Kidney tubule cell (primary cell): ENCODE results near the gene ATG7.
"Not testable (repeated sequence)": the region's sequence is repeated elsewhere in the genome, so short reads cannot be mapped to it uniquely, and the experiment has no call there.

Experiments used
- DNase-seq: peaks from one replicate; pipeline ENCODE4 v3.0.0-alpha.2; 2018; ENCODE audit warnings: low spot score

Gene ATG7

GRCh38 chr3:11567516-11568467 is 295.6 kb downstream of the ATG7 start:
- peak; percentile 19 for DNase-seq

- peak; percentile 67 for DNase-seq
Observed at GRCh38 chr3:11568503-11569155, 296.4 kb downstream of the ATG7 start.

- no peak for DNase-seq
Observed at GRCh38 chr3:11569156-11569741, 297.1 kb downstream of the ATG7 start.

- DNase-seq, result no peak
Observed at GRCh38 chr3:11570251-11570650, 298.1 kb downstream of the ATG7 start.

- no peak for DNase-seq
Observed at GRCh38 chr3:11570789-11571495, 298.7 kb downstream of the ATG7 start.

GRCh38 chr3:11572660-11573059 is 300.5 kb downstream of the ATG7 start:
- DNase-seq, result not testable (repeated sequence)

- DNase-seq, result no peak
Observed at GRCh38 chr3:11574981-11575669, 302.9 kb downstream of the ATG7 start.

- DNase-seq, result no peak
Observed at GRCh38 chr3:11575677-11576076, 303.5 kb downstream of the ATG7 start.

- no peak for DNase-seq
Observed at GRCh38 chr3:11576453-11576852, 304.3 kb downstream of the ATG7 start.

- DNase-seq, result no peak
Observed at GRCh38 chr3:11578169-11578568, 306.0 kb downstream of the ATG7 start.

GRCh38 chr3:11580645-11581044 is 308.4 kb downstream of the ATG7 start:
- DNase-seq, result no peak

- peak; percentile 28 for DNase-seq
Observed at GRCh38 chr3:11581237-11582190, 309.3 kb downstream of the ATG7 start.

GRCh38 chr3:11582191-11582968 is 310.2 kb downstream of the ATG7 start:
- DNase-seq, result peak; percentile 55

GRCh38 chr3:11583235-11583634 is 311.0 kb downstream of the ATG7 start:
- no peak for DNase-seq

GRCh38 chr3:11583638-11584046 is 311.4 kb downstream of the ATG7 start:
- DNase-seq, result no peak

GRCh38 chr3:11584570-11584969 is 312.4 kb downstream of the ATG7 start:
- no peak for DNase-seq

- no peak for DNase-seq
Observed at GRCh38 chr3:11587766-11588165, 315.6 kb downstream of the ATG7 start.

- no peak for DNase-seq
Observed at GRCh38 chr3:11588338-11588737, 316.1 kb downstream of the ATG7 start.

- DNase-seq, result no peak
Observed at GRCh38 chr3:11588755-11589154, 316.6 kb downstream of the ATG7 start.

- no peak for DNase-seq
Observed at GRCh38 chr3:11589706-11590105, 317.5 kb downstream of the ATG7 start.
